ENCODE data around the gene SMC4. TPM values are rescaled to one million over a fixed set of nuclear protein-coding genes. Genes with fewer than 3 reads are reported as not detected.

SMC4 gene
- total and polyA plus RNA-seq, 2 of the 13 experiments (the other 11 are each of a cell fraction or from before 2014, with no cell fraction given), result 19.2 to 74.3 TPM

GRCh38 chr3:160448845-160449635 lies 49.6 kb downstream of the SMC4 start (continued):
- TF ChIP-seq ESRRA (CRISPR knock-in tag; IDR thresholded peaks at IDR 0.05; ENCODE audit: low read depth) (peak; percentile 40; the same call in 1 of the 2 replicates), ZMYM4 (CRISPR knock-in tag; IDR thresholded peaks at IDR 0.05) (peak; percentile 73), ELF4 (CRISPR knock-in tag; IDR thresholded peaks at IDR 0.05; ENCODE audit: borderline replicate concordance) (no peak), HDAC1 (CRISPR knock-in tag; IDR thresholded peaks at IDR 0.05) (0 out of 2 replicates have a peak, but pooled peaks have one; percentile 23), THYN1 (CRISPR knock-in tag; IDR thresholded peaks at IDR 0.05; ENCODE audit: borderline replicate concordance, low read depth) (no peak), ZNF280B (CRISPR knock-in tag; IDR thresholded peaks at IDR 0.05; ENCODE audit: borderline replicate concordance) (0 out of 2 replicates have a peak, but pooled peaks have one; percentile 49), KAT7 (CRISPR knock-in tag; IDR thresholded peaks at IDR 0.05; ENCODE audit: borderline replicate concordance) (0 out of 2 replicates have a peak, but pooled peaks have one; percentile 39), LCORL (IDR thresholded peaks at IDR 0.05) (no peak), LCORL (CRISPR knock-in tag; IDR thresholded peaks at IDR 0.05) (peak; percentile 66), KLF11 (CRISPR knock-in tag; IDR thresholded peaks at IDR 0.05) (no peak), ZNF441 (CRISPR knock-in tag; IDR thresholded peaks at IDR 0.05; ENCODE audit: borderline replicate concordance) (peak; percentile 71; the same call in 1 of the 2 replicates), KDM2A (CRISPR knock-in tag; IDR thresholded peaks at IDR 0.05; ENCODE audit: borderline replicate concordance, low read depth) (peak; percentile 36; the same call in 1 of the 2 replicates)
